GM18858 (cell line): ENCODE data around the gene PDZRN3.

Experiments
- ATAC-seq: cut with Tn5 transposase; IDR thresholded peaks from one replicate; pipeline ENCODE4 v1.9.1; 2021; ENCODE audit not compliant: unreplicated experiment

PDZRN3 gene

DNA sequence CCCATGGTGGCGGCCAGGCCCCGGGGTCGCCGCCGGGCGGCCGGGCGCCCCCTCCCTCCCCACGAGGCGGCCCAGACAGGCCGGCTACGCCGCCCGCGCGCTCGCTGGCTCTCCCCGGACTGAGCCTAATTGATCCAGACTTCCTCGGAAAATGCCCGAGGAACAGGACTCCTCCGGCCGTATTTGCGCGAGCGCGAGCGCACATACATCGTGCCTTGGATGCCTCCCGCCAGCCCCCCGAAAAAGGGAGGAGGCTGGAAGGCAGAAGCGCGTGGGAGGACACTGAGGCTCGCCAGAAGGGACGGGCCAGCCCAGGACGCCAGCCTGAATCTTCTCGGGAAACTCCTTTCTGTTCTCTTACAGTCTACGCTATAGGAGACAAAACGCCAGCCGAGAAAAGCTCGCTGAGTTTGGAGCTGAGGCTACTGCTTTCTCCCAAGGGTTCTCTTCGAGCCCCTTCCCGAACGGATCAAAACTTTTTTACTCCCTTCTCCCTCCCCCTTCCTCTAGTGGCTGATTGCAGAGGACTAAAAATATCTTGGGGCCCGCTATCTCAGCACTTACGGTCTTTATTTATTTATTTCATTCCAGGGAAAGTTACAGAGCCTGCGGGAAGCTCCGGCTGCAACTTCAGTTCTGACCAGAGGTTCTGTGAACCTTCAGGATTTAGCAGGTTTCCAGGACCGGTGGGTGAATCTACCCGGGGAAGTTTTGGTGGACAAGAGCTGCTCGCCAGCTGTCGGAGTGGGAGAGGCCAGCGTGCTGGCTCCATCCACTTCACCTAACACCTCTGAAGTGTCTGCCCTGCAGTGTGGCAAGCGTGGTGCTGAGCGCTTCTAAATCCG lies at the start of gene PDZRN3:
Gene PDZRN3, minus strand, starts transcription at position 121 of the 845 bp plus-strand sequence.
- ATAC-seq, result no peak

GRCh38 chr3:73674280-73674679 lies 49.5 kb upstream of the PDZRN3 start:
- no peak for ATAC-seq

- ATAC-seq, result no peak
These were observed 44.5 kb upstream of the PDZRN3 start for GRCh38 chr3:73669260-73669659.

GRCh38 chr3:73668391-73668790 lies 43.6 kb upstream of the PDZRN3 start:
- ATAC-seq, result no peak

DNA sequence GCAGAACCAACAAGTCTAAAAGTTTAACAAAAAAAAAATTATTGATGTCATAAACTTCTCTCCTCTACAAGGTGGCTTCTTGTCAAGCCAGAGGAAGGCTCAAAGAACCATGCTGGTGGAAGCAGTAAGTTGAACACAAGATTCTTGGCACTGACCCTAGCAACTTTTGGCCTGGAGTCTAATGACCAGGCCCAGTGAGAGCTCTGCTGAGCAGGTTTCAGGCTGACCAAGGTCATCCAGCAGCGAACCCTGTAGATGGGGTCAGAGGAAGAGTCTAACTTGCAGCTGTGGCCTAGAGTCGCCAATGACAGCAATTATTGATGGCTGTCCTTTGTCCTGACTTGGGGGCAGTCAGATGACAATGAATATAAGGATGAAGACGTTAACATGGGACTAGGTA lies 43.1 kb upstream of the PDZRN3 start:
- ATAC-seq, result no peak

GRCh38 chr3:73665286-73665685 lies 40.5 kb upstream of the PDZRN3 start:
- ATAC-seq, result no peak

GRCh38 chr3:73664389-73664788 lies 39.6 kb upstream of the PDZRN3 start:
- no peak for ATAC-seq

DNA sequence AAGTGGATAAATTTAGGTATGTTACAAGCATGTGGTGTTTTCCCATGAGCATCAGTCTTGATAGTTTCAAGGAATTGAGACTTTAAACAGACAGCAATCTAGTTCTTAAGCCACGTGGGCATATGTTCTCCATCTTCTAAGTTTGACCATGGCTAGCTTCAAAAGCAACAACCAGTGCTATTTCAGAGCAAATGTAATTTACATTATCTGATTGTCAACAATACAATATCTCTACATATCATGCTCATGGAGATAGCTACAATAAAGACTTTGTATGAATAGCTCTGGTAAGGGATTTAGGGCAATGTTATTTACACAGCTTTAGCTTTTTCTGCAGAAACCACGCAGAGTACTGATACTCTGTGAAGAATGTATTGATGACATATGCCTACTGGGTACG lies 38.8 kb upstream of the PDZRN3 start:
- ATAC-seq, result no peak

GRCh38 chr3:73661265-73661664 lies 36.5 kb upstream of the PDZRN3 start:
- no peak for ATAC-seq

GRCh38 chr3:73658227-73658626 lies 33.5 kb upstream of the PDZRN3 start:
- ATAC-seq, result no peak

DNA sequence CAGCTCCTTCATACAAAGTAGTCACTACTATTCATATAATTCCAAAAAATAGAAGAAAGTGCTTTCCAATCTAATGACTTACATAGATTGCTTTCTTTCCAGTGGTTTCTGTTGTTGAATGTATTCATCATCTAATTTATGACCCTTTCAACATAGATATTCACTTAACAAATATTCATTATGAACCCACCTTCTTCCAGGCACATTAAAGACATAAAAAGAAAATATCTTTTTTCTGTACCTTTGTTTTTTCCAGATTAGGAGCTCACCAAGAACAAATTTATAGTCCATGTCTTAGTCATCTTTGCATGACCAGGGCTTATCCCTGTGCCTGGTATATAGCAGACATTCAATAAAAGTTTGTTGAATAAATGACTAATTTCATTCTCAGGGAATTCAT lies 32.4 kb upstream of the PDZRN3 start:
- ATAC-seq, result no peak

DNA sequence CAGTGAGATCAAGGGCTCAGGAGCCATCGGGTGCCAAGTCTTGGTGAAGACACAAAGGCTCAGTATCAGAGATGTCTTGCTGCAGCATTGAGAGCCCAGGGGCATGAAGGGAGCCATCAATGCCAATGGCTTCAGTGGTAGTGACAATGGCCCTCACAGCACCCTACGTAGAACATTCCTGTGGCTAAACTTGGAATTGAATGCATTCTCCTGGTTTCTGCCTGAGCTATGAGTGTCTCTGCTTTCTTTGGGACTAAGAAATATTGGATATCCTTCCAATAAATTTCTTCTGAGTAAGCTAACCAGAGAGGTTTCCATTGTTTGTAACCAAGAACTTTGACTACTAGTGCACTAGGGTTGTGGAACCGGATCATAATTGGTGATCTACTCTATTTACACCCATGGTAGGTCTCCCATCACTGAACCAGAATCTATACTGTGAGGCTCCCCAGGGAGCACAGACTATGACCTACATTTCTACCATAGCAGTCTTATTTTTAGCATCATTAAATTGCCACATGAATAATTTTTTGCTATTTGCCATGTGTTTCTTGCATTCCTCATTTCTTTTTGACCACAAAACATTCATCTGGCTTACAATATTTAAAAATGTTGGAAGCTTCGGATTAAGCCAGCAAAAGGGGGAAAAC lies 31.6 kb upstream of the PDZRN3 start:
- no peak for ATAC-seq

DNA sequence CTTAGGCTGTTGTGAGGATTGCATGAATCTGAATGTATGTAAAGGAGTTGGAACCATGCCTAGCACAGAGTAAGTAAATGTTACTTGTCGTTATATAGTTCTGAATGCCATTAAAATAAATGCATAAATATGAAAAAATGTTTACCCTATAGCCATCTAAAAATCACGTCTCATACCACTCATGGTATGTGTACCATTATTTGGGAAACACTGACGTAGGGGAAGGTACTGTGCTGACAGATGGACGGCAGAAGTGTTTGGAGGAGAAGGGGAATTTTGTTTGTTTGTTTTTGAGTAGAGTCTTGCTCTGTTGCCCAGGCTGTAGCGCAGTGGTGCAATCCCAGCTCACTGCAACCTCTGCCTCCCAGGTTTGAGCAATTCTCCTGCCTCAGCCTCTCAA lies 30.5 kb upstream of the PDZRN3 start:
- no peak for ATAC-seq

- ATAC-seq, result no peak
These were observed 29.1 kb upstream of the PDZRN3 start for GRCh38 chr3:73653877-73654276.

GRCh38 chr3:73653351-73653750 lies 28.6 kb upstream of the PDZRN3 start:
- ATAC-seq, result no peak

DNA sequence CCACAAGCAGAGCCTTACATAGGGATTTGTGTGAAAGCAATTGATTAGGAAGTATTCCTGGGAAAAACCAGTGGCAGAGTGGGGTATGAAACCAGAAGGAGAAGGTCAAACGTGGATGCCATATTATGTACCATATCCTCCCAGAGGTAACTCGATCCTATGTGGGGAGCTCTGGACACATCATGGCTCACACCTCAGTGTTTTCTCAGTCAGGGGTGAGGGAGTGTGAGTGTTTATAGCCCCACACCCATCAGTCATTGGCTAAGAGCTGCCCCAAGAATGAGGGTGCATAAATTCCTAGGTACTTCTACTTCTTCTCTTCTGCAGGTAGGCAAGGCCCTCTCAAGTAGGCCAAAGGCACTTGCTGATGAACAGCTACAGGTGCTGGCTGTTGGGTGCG lies 28.2 kb upstream of the PDZRN3 start:
- no peak for ATAC-seq

GRCh38 chr3:73637042-73637441 lies 12.3 kb upstream of the PDZRN3 start:
- ATAC-seq, result no peak

- no peak for ATAC-seq
These were observed 10.5 kb upstream of the PDZRN3 start for GRCh38 chr3:73635254-73635653.

- ATAC-seq, result no peak
These were observed 9.2 kb upstream of the PDZRN3 start for GRCh38 chr3:73633916-73634344.

DNA sequence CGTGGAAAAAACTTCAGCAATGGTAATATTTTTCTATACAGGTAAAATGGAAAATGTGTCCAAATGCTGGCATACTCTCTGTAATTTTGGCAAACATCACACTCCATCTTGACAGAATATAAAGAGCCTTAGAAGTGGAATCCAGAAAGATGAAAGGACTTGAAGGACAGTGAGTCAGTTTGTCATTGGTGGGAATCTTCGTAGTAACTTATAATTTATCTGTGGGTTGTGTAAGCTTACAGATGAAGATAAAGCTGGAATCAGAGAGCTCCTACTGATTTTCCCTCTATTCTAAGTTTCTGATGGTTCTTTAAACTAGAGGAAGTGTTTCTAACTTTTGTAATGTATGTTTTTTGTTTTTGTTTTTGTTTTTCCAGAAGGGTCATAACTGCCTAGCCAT lies 8.7 kb upstream of the PDZRN3 start:
- ATAC-seq, result no peak

DNA sequence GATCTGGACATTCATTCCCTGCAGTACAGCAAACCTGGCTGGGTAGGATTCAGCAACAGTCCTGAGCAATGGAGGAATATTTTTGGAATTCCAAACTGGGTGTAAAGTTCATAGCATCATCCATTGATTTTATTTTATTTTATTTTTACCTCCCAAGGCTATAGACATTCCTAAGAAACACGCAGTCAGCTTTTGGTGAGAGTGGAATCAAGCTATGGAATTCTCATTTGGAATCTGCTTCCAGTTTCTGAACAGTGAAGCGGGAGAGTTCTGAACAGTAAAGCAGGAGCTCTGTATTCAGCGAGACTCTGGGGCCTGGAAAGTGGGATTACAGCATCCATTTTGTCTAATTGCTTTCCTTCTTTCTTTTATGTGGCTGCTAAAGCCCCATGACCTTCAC lies 1.4 kb upstream of the PDZRN3 start:
- ATAC-seq, result no peak

DNA sequence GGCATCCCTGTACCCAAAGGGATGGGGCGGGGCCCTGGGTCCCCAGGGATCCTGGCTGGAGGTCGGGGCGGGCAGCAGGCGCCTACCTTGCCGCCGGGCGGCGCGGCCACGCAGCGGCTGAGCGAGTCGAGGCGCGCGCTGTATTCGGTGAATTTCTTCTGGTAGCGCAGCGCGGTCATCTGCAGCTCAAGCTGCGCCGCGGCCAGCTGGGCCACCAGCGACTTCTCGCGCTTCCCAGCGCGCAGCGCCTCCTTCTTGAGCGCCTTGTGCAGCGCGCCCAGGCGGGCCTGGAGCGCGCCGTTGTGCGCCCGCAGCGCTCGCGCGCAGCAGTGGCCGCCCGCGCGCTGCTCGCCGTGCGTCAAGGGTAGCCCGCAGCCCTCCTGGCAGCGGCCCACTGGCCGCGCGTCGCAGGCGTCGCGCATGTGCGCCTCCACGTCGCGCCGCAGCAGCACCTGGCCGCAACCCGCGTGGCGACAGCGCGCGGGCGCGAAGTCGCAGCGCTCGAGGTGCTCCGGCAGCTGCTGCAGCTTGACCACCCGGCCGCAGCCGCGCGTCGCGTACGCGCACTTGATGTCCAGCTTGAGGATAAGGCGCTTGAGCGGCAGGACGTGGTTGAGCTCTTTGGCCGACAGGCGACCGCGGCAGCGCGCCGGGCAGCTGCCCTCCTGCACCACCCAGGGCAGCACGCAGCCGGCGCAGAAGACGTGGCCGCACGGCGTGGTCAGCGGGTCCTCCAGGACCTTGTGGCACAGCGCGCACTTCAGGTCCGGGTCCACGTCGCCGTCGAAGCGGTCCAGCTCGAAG lies 522 bp downstream of the PDZRN3 start:
- ATAC-seq, result no peak
